Left lobe of liver (tissue), 2 donors: ENCODE data around the gene PPFIA2. TPM values are rescaled to one million over a fixed set of nuclear protein-coding genes. Genes with fewer than 3 reads are reported as not detected.
"Not testable (repeated sequence)": the region's sequence is repeated elsewhere in the genome, so short reads cannot be mapped to it uniquely, and the experiment has no call there.

Source experiments
- ATAC-seq: fragments of 200-7000 bp; cut with Tn5 transposase; one replicate; pipeline ENCODE4 v1.9.1; 2020; ENCODE audit warnings: mild to moderate bottlenecking, moderate library complexity
- DNase-seq: peaks from one replicate; pipeline ENCODE4 v3.0.0-alpha.2; 2020; ENCODE audit warnings: low spot score
- total RNA-seq: library from RNA; stranded (reverse); gene quantifications from one replicate; pipeline ENCODE4 v1.2.1, GENCODE V29; 2021
- donor health status: DM: no; HTN: no; CAD: no; lungs with moderate emphysema.
- donor health status: DM: no; HTN: yes; CAD: no.

PPFIA2 gene
- total RNA-seq, 1 donor from 2014 or later: not detected

- ATAC-seq (no peak), DNase-seq (no peak)
Measured at GRCh38 chr12:81221681-81222080, 537.5 kb downstream of the PPFIA2 start.

- ATAC-seq: no peak
- no peak for DNase-seq
Measured at GRCh38 chr12:81216739-81217138, 542.4 kb downstream of the PPFIA2 start.

- ATAC-seq (no peak), DNase-seq (no peak)
Measured at GRCh38 chr12:81212996-81213696, 546.0 kb downstream of the PPFIA2 start.

- no peak for DNase-seq
- no peak for ATAC-seq
Measured at GRCh38 chr12:81211306-81211705, 547.8 kb downstream of the PPFIA2 start.

- DNase-seq: not testable (repeated sequence)
- peak; percentile 64 for ATAC-seq
Measured at GRCh38 chr12:81209772-81210225, 549.4 kb downstream of the PPFIA2 start.

- peak; percentile 90 for ATAC-seq
- DNase-seq: no peak
Measured at GRCh38 chr12:81209012-81209411, 550.1 kb downstream of the PPFIA2 start.

- DNase-seq (no peak), ATAC-seq (no peak)
Measured at GRCh38 chr12:81208187-81208911, 550.8 kb downstream of the PPFIA2 start.
